Measurements from ENCODE around the gene IL18BP. TPM values are rescaled to one million over a fixed set of nuclear protein-coding genes. Genes with fewer than 3 reads are reported as not detected.

IL18BP gene
- total and polyA plus RNA-seq, 2 donors (not counting 3 experiments of a cell fraction or from before 2014, with no cell fraction given), result 12.9 to 20.1 TPM

DNA sequence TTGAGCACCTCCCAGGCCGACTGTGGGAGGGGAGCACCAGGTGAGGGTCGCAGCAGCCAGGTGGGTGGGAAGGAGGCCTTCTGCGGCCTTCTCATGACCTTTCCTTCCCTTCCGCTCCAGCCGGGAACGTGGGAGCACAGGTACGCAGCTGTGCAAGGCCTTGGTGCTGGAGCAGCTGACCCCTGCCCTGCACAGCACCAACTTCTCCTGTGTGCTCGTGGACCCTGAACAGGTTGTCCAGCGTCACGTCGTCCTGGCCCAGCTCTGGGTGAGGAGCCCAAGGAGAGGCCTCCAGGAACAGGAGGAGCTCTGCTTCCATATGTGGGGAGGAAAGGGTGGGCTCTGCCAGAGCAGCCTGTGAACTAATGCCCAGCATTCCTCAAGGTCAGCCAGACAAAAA lies 2.6 kb downstream of the IL18BP start:
- FAIRE-seq (no peak), DNase-seq (ENCODE audit: low read depth, low spot score) (no peak)
- CTCF ChIA-PET, result no interaction called here
- TF ChIP-seq POLR2A (IDR thresholded peaks at IDR 0.05; ENCODE audit: low read depth, low read length) (no peak), EZH2 (IDR thresholded peaks at IDR 0.05; ENCODE audit: borderline replicate concordance, low read depth, low read length, severe bottlenecking) (no peak), GATA2 (IDR thresholded peaks at IDR 0.05; ENCODE audit: insufficient read depth, insufficient read length, low read depth, low read length) (no peak)
- TF ChIP-seq, protein P1, sequence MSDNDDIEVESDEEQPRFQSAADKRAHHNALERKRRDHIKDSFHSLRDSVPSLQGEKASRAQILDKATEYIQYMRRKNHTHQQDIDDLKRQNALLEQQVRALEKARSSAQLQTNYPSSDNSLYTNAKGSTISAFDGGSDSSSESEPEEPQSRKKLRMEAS (IDR thresholded peaks at IDR 0.05; ENCODE audit: insufficient read depth, insufficient read length), result no peak
- TF ChIP-seq, protein P2, sequence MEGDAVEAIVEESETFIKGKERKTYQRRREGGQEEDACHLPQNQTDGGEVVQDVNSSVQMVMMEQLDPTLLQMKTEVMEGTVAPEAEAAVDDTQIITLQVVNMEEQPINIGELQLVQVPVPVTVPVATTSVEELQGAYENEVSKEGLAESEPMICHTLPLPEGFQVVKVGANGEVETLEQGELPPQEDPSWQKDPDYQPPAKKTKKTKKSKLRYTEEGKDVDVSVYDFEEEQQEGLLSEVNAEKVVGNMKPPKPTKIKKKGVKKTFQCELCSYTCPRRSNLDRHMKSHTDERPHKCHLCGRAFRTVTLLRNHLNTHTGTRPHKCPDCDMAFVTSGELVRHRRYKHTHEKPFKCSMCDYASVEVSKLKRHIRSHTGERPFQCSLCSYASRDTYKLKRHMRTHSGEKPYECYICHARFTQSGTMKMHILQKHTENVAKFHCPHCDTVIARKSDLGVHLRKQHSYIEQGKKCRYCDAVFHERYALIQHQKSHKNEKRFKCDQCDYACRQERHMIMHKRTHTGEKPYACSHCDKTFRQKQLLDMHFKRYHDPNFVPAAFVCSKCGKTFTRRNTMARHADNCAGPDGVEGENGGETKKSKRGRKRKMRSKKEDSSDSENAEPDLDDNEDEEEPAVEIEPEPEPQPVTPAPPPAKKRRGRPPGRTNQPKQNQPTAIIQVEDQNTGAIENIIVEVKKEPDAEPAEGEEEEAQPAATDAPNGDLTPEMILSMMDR (IDR thresholded peaks at IDR 0.05; ENCODE audit: extremely low read depth in 1 of 2, insufficient read depth in 1 of 2, low read depth in 1 of 2, low read length in 2 of 2), result no peak
- Histone ChIP-seq H3K9me1 (replicated peaks; ENCODE audit: control insufficient read depth, extremely low read depth, insufficient read depth, low read length) (no peaks in the 10 kb centered on the region), H3K9me3 (replicated peaks; ENCODE audit: control insufficient read depth, insufficient read depth, low read length) (no peaks in the 10 kb centered on the region), H4K20me1 (replicated peaks; ENCODE audit: control insufficient read depth, extremely low read depth, insufficient read depth, low read length) (no peaks in the 10 kb centered on the region), H3K4me1 (ENCODE audit: control insufficient read depth, extremely low read depth, insufficient read depth, low read length) (peaks cover 14% of the 10 kb centered on the region), H3K79me2 (ENCODE audit: control insufficient read depth, insufficient read depth, low read length) (no peaks in the 10 kb centered on the region), H2AFZ (ENCODE audit: low read depth, low read length) (no peak overlapping the region), H3K4me3 (replicated peaks in 1 of 3; ENCODE audit: insufficient read depth in 1 of 3, low read depth in 1 of 3, low read length in 3 of 3) (no peak overlapping the region), H3K36me3 (ENCODE audit: control insufficient read depth in 2 of 2, extremely low read depth in 1 of 2, insufficient read depth in 2 of 2, low read length in 2 of 2) (peaks cover 17 to 54% of the 10 kb centered on the region in 2 experiments), H3K4me2 (ENCODE audit: insufficient read depth, low read length) (no peak overlapping the region), H3K27ac (ENCODE audit: insufficient read depth, low read depth, low read length) (no peak overlapping the region), H3K27me3 (ENCODE audit: control insufficient read depth in 2 of 2, insufficient read depth in 2 of 2, low read length in 2 of 2) (no peaks in the 10 kb centered on the region), H3K9ac (replicated peaks; ENCODE audit: extremely low read depth, insufficient read depth, low read length) (no peak overlapping the region)
- no TSS peak for BruUV-seq (replicated peaks)
- intact Hi-C loops (cut with micrococcal nuclease) (no loop called here), dilution Hi-C loops (cut with MboI; ENCODE audit: extremely low pct_ligation_motif_present, low sequenced_read_pairs) (no loop called here)
- POLR2A ChIA-PET, result no interaction called here
